IMR-90 (cell line): Measurements from ENCODE around the gene GLS.

ENCODE experiments used
- MXI1 ChIP-seq: IDR thresholded peaks from 2 replicates; pipeline ENCODE4 v1.6.1; 2012; ENCODE audit warnings: low read depth, mild to moderate bottlenecking, low read length, moderate library complexity, borderline replicate concordance
- POLR2A ChIP-seq: IDR thresholded peaks from 2 replicates; pipeline ENCODE4 v1.6.1; 2012; ENCODE audit warnings: mild to moderate bottlenecking, low read depth, low read length
- RAD21 ChIP-seq: IDR thresholded peaks from 2 replicates; pipeline ENCODE4 v1.6.1; 2012; ENCODE audit warnings: low read length, improper control_type of control experiment
- RCOR1 ChIP-seq: IDR thresholded peaks from 2 replicates; pipeline ENCODE4 v1.6.1; 2012; ENCODE audit warnings: mild to moderate bottlenecking, low read length, improper control_type of control experiment; ENCODE audit not compliant: insufficient replicate concordance
- SMC3 ChIP-seq: fragments of 150-350 bp; IDR thresholded peaks from 2 replicates; pipeline ENCODE4 v1.6.1; 2016; ENCODE audit warnings: low read depth, mild to moderate bottlenecking, antibody characterized with exemption, low read length, moderate library complexity
- TF ChIP-seq, protein P1 (sequence below): conservative IDR thresholded peaks from 2 replicates; pipeline ENCODE4 v1.5.1; 2012; ENCODE audit warnings: mild to moderate bottlenecking, low read depth, low read length, improper control_type of control experiment
- TF ChIP-seq, protein P2 (sequence below): fragments of 150-350 bp; IDR thresholded peaks from 2 replicates; pipeline ENCODE4 v1.6.1; 2017; ENCODE audit warnings: mild to moderate bottlenecking, antibody characterized with exemption, low read length, low read depth

DNA sequence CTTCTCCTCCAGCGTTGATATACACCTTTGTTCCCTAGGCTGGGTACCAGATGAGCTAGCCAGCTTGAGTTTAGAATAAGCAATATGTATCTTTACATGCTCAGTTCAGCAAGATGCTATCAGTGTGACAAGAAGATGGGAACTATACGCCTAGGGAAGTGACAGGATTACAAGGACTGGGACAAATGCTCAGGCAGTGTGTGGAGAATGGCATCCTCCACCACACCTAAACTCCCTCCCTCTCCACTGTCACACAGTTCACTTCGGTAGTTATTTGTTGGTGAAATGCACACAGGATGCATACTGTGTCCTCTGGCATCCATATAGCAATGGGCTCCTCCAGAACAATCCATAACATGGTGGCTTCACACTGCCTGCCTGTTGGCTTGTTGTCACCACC lies 125.7 kb downstream of the GLS start:
- TF ChIP-seq, protein P1, sequence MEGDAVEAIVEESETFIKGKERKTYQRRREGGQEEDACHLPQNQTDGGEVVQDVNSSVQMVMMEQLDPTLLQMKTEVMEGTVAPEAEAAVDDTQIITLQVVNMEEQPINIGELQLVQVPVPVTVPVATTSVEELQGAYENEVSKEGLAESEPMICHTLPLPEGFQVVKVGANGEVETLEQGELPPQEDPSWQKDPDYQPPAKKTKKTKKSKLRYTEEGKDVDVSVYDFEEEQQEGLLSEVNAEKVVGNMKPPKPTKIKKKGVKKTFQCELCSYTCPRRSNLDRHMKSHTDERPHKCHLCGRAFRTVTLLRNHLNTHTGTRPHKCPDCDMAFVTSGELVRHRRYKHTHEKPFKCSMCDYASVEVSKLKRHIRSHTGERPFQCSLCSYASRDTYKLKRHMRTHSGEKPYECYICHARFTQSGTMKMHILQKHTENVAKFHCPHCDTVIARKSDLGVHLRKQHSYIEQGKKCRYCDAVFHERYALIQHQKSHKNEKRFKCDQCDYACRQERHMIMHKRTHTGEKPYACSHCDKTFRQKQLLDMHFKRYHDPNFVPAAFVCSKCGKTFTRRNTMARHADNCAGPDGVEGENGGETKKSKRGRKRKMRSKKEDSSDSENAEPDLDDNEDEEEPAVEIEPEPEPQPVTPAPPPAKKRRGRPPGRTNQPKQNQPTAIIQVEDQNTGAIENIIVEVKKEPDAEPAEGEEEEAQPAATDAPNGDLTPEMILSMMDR = no peak
- TF ChIP-seq SMC3 = no peak
- TF ChIP-seq POLR2A = no peak
- TF ChIP-seq RCOR1 = no peak
- TF ChIP-seq RAD21 = no peak
- TF ChIP-seq MXI1 = no peak
- TF ChIP-seq, protein P2, sequence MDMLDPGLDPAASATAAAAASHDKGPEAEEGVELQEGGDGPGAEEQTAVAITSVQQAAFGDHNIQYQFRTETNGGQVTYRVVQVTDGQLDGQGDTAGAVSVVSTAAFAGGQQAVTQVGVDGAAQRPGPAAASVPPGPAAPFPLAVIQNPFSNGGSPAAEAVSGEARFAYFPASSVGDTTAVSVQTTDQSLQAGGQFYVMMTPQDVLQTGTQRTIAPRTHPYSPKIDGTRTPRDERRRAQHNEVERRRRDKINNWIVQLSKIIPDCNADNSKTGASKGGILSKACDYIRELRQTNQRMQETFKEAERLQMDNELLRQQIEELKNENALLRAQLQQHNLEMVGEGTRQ = no peak
